Activated naive CD8-positive, alpha-beta T cell treated with anti-CD3 and anti-CD28 coated beads, Interleukin-2, amount 50 U/mL, for 16 hours (primary cell): ENCODE measurements around the gene SCO1.
"Not testable (repeated sequence)": the region's sequence is repeated elsewhere in the genome, so short reads cannot be mapped to it uniquely, and the experiment has no call there.

Experiments used
- DNase-seq: peaks from one replicate; pipeline ENCODE4 v3.0.0-alpha.2; 2020; ENCODE audit warnings: low read depth, low spot score

SCO1 gene

GRCh38 chr17:10726196-10726595, 28.9 kb upstream of the SCO1 start:
- DNase-seq, result no peak

GRCh38 chr17:10725262-10725661, 27.9 kb upstream of the SCO1 start:
- DNase-seq, result no peak

DNA sequence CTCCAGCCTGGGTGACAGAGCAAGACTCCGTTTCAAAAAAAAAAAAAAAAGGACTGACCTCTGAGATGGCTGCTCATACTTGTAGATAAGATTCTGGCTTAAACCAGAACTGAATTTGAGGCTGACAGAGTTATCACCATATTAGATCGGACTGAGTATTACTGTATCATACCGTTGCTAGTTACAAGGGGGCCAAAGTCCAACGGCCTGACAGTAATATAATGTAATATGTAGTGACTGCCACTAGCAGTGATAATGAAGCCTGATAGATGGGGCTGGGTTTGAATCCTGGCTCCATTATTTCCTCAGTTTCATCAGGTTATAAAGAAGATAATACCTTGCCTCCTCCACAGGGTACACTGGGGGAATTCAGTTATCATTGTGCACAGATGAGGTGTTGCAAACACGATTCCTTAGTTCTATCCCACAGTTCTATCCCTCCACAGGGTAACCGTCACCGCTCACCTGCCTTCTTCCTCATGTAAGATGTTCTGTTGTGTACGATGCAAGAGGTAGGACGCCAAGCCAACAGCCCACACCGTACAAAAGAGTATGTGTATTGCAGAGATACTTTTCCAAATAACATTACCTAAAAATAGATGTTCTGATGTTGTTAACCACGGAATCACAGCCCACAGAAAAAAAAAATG, 27.3 kb upstream of the SCO1 start:
- DNase-seq, result no peak

- DNase-seq, result no peak
Observed at GRCh38 chr17:10718547-10718946, 21.2 kb upstream of the SCO1 start.

- no peak for DNase-seq
Observed at GRCh38 chr17:10716218-10716617, 18.9 kb upstream of the SCO1 start.

- no peak for DNase-seq
Observed at GRCh38 chr17:10713318-10713717, 16.0 kb upstream of the SCO1 start.

DNA sequence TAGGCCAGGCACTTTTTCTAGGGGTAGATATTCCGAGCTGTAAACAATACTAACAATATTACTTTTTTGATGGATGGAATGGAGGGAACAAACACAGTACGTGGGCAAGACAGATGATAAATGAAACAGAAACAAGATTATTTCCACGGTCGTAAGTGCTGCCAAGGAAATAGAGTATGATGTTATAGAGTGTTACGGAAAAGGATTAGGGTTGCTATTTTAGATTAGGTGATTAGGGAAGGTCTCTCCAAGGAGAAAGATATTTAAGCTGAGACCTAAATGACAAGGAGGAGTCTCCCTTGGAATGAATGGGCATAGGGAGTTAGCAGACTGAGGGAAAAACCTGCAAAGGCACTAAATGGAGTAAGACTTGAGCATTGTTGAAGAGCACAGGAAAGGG, 8.4 kb upstream of the SCO1 start:
- DNase-seq, result no peak

- no peak for DNase-seq
Observed at GRCh38 chr17:10702574-10702973, 5.2 kb upstream of the SCO1 start.

- DNase-seq, result no peak
Observed at GRCh38 chr17:10699856-10700255, 2.5 kb upstream of the SCO1 start.

GRCh38 chr17:10698096-10698818, 924 bp upstream of the SCO1 start:
- no peak for DNase-seq

DNA sequence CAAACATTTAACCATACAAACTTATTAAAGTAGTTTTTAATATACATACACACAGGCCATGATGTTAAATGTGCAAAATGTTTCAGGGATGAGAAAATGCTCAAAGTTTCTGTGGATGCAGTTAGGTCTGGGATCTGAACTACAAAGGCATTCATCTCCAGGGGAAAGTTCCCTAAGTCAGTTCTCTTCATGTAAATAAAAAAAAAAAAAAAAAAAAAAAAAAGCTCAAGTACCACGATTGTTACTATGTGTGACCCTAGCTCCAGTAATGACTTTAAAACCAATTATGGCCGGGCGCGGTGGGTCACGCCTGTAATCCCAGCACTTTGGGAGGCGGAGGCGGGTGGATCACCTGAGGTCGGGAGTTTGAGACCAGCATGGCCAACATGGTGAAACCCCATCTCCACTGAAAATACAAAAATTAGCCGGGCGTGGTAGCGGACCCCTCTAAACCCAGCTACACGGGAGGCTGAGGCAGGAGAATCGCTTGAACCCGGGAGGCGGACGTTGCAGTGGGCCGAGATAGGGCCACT, 1.4 kb downstream of the SCO1 start:
- DNase-seq, result not testable (repeated sequence)

DNA sequence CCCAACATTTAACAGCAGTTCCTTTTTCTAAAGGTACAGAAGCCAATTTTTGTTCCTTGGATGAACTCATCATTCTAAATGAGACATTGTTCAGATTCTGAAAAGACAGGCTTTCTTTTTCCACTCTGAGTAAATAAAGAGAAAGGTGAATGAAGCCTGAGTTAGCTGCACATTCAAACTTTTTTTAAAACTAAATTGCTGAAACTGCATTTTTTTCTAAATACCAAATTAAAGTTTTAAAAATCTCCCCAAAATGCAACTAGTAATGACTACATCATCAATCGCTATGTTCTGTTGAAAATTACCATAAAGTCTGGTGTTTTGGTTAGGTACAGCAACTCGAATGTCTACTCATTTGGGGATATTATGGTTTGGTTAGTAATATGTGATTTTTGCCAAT, 9.8 kb downstream of the SCO1 start:
- DNase-seq, result no peak

DNA sequence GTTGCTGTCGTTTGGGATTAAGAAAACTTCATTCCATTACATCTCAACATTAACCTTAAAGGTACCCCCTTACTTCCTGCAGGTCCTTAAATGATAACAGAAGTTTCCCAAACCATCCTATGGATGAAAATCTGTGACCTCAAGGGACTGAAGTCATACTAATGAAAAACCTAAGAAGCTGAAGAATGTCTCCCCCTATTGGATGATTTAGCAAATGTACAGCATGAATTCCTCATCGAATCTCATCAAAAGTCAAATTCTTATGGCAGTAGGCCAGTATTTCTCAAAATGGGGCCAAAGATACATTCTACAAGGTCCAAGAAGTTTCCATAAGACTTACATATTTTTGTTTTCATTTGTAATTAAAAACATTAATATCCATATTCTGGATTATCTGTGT, 13.5 kb downstream of the SCO1 start:
- DNase-seq, result no peak

- no peak for DNase-seq
Observed at GRCh38 chr17:10681866-10682446, 15.4 kb downstream of the SCO1 start.

- no peak for DNase-seq
Observed at GRCh38 chr17:10674704-10675103, 22.6 kb downstream of the SCO1 start.

DNA sequence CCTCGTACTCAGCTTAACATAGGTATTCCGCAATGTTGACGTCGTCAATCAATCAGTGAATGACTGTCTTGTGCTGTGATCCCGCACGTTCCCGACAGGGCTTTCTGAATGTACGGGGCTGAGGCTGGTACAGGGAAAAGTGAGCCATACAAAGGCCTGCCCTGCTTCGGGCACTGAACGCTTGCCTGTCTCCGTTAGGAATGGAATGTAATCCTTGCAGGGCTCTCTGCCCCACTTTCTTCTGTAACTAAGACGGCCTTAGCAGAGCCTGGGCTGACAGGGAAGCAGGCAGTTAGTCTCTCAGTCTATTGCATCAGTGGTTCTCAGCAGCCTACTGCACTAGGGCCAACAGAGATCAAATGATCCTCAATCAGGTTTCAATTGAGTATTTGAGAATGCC, 24.0 kb downstream of the SCO1 start:
- no peak for DNase-seq

GRCh38 chr17:10668775-10669174, 28.6 kb downstream of the SCO1 start:
- no peak for DNase-seq

- no peak for DNase-seq
Observed at GRCh38 chr17:10666906-10667305, 30.4 kb downstream of the SCO1 start.

- DNase-seq, result no peak
Observed at GRCh38 chr17:10664571-10664970, 32.8 kb downstream of the SCO1 start.

- DNase-seq, result no peak
Observed at GRCh38 chr17:10663231-10663630, 34.1 kb downstream of the SCO1 start.

DNA sequence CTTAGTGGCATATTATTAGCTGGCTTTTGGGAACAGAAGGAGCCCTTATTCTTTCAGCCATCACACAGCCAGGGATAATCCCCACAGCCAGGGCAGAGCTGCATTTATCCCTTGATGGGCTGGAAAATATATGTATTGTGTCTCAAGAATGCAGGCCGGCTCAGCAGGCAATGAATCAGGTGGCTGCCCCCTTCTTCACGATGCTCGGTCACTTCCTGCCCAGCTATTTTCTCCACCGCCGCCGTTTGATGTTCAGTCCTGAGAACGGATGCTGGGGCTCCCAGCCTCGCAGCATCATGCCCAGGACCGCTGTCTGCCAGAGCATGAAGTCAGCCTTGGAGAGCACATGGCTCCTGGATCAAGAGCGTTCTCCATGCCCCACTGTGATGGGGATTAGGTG, 35.9 kb downstream of the SCO1 start:
- no peak for DNase-seq

- DNase-seq, result no peak
Observed at GRCh38 chr17:10657879-10658278, 39.5 kb downstream of the SCO1 start.

DNA sequence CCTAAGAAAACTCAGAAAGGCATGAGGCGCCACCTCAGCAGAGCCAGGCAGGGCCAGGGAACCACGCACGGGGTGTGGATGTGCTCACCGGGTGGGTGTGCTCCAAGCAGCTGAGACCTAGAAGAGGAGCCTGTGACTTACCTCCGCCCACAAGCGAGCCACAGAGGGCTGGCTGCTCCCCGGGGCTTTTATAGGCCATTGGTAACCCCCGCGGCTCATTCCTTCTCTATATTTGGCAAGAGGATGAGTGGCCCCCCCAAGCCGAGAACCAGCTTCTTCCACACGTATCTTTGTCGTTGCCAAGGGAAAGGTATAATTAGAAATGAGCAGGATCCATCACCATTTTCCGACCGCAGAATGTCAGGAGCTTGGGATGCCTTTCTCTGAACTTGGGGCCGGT, 40.2 kb downstream of the SCO1 start, which contains the start of gene MYH3:
TSS of gene MYH3 (minus strand) at position 162 of the 400 bp plus-strand sequence. CDS start 2,245 bp downstream, outside the sequence.
- no peak for DNase-seq
